Loucy (cell line): ENCODE measurements around the gene KCNJ5.

Experiments
- H2AFZ ChIP-seq: fragments of 200-600 bp; sonication (generic); 2 replicates; pipeline ENCODE4 v1.6.0; 2016; ENCODE audit warnings: antibody characterized with exemption, mild to moderate bottlenecking, low read length, moderate library complexity
- H3F3A ChIP-seq: fragments of 200-600 bp; 2 replicates; pipeline ENCODE4 v1.6.0; 2016; ENCODE audit warnings: antibody characterized with exemption, low read depth, mild to moderate bottlenecking
- H3K27me3 ChIP-seq: fragments of 200-600 bp; sonication (generic); 2 replicates; pipeline ENCODE4 v1.6.1; 2014; ENCODE audit warnings: low read length, mild to moderate bottlenecking; ENCODE audit not compliant: insufficient read depth, poor library complexity, severe bottlenecking
- H3K36me3 ChIP-seq: fragments of 200-600 bp; sonication (generic); 2 replicates; pipeline ENCODE4 v1.6.1; 2016; ENCODE audit warnings: low read length; ENCODE audit not compliant: insufficient read depth
- H3K4me1 ChIP-seq: fragments of 200-600 bp; sonication (generic); 2 replicates; pipeline ENCODE4 v1.5.1; 2014; ENCODE audit warnings: low read length, mild to moderate bottlenecking; ENCODE audit not compliant: insufficient read depth, poor library complexity, severe bottlenecking
- H3K4me2 ChIP-seq: fragments of 200-600 bp; sonication (generic); 2 replicates; pipeline ENCODE4 v1.6.0; 2014; ENCODE audit warnings: antibody characterized with exemption, low read length, low read depth, mild to moderate bottlenecking; ENCODE audit not compliant: poor library complexity, severe bottlenecking
- H3K4me3 ChIP-seq: fragments of 200-600 bp; sonication (generic); 2 replicates; pipeline ENCODE4 v1.5.1; 2014; ENCODE audit warnings: low read length, mild to moderate bottlenecking, mixed read lengths; ENCODE audit not compliant: poor library complexity, severe bottlenecking
- H3K79me2 ChIP-seq: fragments of 200-600 bp; sonication (generic); 2 replicates; pipeline ENCODE4 v1.6.1; 2014; ENCODE audit warnings: low read length; ENCODE audit not compliant: insufficient read depth
- H3K9ac ChIP-seq: fragments of 200-600 bp; sonication (generic); 2 replicates; pipeline ENCODE4 v1.6.0; 2014; ENCODE audit warnings: mild to moderate bottlenecking, low read depth, low read length, moderate library complexity; ENCODE audit not compliant: poor library complexity, severe bottlenecking
- H3K9me2 ChIP-seq: fragments of 200-600 bp; sonication (generic); replicated peaks from 2 replicates; pipeline ENCODE4 v1.6.1; 2016; ENCODE audit warnings: low read depth, low read length, mixed read lengths
- H3K9me3 ChIP-seq: fragments of 200-600 bp; sonication (generic); 2 replicates; pipeline ENCODE4 v1.6.1; 2014; ENCODE audit warnings: mild to moderate bottlenecking, antibody characterized with exemption, low read length, low read depth; ENCODE audit not compliant: insufficient read depth
- H4K20me1 ChIP-seq: fragments of 200-600 bp; sonication (generic); 2 replicates; pipeline ENCODE4 v1.6.0; 2014; ENCODE audit warnings: antibody characterized with exemption, low read length, mild to moderate bottlenecking; ENCODE audit not compliant: insufficient read depth, poor library complexity, severe bottlenecking
- EZH2phosphoT487 ChIP-seq: fragments of 200-600 bp; IDR thresholded peaks from 2 replicates; pipeline ENCODE4 v1.6.1; 2018; ENCODE audit warnings: antibody characterized with exemption, mild to moderate bottlenecking, moderate library complexity, borderline replicate concordance
- TF ChIP-seq, protein P1 (sequence below): fragments of 200-600 bp; sonication (generic); conservative IDR thresholded peaks from 2 replicates; pipeline ENCODE4 v1.5.1; 2014; ENCODE audit warnings: mild to moderate bottlenecking, antibody characterized with exemption, low read length

Gene KCNJ5

DNA sequence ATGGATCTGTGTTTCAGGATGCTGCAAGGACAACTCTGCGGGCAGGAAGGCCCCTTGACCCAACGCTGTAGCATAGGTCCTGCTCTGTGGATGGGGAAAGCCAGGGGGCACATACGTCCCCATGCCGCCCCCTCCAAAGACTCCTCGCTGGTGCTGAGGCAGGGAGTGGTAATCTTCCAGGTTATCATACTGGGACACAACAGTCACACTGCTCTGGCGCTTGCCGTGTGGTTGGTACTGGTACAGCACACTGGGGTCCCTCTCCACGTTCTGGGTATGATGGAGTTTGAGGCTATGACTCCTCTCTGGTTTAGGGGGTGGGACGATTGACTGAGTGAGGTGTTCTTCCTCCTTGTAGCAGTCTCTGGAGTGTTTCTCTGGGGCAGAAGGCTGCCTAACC, 77.8 kb downstream of the KCNJ5 start:
- Histone ChIP-seq H3K9ac (no peak overlapping the region), H3K4me2 (no peak overlapping the region), H4K20me1 (no peaks in the 10 kb centered on the region), H3K4me1 (peaks cover 22% of the 10 kb centered on the region), H3K9me3 (no peaks in the 10 kb centered on the region), H2AFZ (no peak overlapping the region), H3K36me3 (peaks cover 37% of the 10 kb centered on the region; the same call in 1 of the 2 replicates), H3F3A (no peaks in the 10 kb centered on the region), H3K4me3 (no peak overlapping the region), H3K27me3 (no peaks in the 10 kb centered on the region), H3K9me2 (no peaks in the 10 kb centered on the region), H3K79me2 (no peaks in the 10 kb centered on the region)
- no peak for TF ChIP-seq EZH2phosphoT487
- TF ChIP-seq, protein P1, sequence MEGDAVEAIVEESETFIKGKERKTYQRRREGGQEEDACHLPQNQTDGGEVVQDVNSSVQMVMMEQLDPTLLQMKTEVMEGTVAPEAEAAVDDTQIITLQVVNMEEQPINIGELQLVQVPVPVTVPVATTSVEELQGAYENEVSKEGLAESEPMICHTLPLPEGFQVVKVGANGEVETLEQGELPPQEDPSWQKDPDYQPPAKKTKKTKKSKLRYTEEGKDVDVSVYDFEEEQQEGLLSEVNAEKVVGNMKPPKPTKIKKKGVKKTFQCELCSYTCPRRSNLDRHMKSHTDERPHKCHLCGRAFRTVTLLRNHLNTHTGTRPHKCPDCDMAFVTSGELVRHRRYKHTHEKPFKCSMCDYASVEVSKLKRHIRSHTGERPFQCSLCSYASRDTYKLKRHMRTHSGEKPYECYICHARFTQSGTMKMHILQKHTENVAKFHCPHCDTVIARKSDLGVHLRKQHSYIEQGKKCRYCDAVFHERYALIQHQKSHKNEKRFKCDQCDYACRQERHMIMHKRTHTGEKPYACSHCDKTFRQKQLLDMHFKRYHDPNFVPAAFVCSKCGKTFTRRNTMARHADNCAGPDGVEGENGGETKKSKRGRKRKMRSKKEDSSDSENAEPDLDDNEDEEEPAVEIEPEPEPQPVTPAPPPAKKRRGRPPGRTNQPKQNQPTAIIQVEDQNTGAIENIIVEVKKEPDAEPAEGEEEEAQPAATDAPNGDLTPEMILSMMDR: no peak
